SH-SY5Y (cell line): ENCODE measurements around the gene HOXC11.

Source experiments
- GATA2 ChIP-seq: IDR thresholded peaks from 2 replicates; pipeline ENCODE4 v1.6.1; 2011; ENCODE audit warnings: mild to moderate bottlenecking, low read depth, low read length
- GATA3 ChIP-seq: IDR thresholded peaks from 2 replicates; pipeline ENCODE4 v1.6.1; 2011; ENCODE audit warnings: low read depth, mild to moderate bottlenecking, low read length, moderate library complexity

DNA sequence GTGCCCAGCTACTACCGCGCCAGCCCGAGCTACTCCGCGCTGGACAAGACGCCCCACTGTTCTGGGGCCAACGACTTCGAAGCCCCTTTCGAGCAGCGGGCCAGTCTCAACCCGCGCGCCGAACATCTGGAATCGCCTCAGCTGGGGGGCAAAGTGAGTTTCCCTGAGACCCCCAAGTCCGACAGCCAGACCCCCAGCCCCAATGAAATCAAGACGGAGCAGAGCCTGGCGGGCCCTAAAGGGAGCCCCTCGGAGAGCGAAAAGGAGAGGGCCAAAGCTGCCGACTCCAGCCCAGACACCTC, 12.7 kb downstream of the HOXC11 start:
- no peak for TF ChIP-seq GATA2
- no peak for TF ChIP-seq GATA3
